DOHH2 (cell line): ENCODE results near the gene SMARCC1.

ENCODE experiments used
- EZH2phosphoT487 ChIP-seq: fragments of 200-600 bp; sonication (generic); IDR thresholded peaks from 2 replicates; pipeline ENCODE4 v1.6.1; 2017; ENCODE audit warnings: borderline replicate concordance, mild to moderate bottlenecking, antibody characterized with exemption, low read length, moderate library complexity, mixed read lengths
- TF ChIP-seq, protein P1 (sequence below): fragments of 200-600 bp; sonication (generic); IDR thresholded peaks from one replicate; pipeline ENCODE4 v1.5.1; 2014; ENCODE audit warnings: antibody characterized with exemption, mild to moderate bottlenecking, low read depth, low read length; ENCODE audit not compliant: poor library complexity, severe bottlenecking

DNA sequence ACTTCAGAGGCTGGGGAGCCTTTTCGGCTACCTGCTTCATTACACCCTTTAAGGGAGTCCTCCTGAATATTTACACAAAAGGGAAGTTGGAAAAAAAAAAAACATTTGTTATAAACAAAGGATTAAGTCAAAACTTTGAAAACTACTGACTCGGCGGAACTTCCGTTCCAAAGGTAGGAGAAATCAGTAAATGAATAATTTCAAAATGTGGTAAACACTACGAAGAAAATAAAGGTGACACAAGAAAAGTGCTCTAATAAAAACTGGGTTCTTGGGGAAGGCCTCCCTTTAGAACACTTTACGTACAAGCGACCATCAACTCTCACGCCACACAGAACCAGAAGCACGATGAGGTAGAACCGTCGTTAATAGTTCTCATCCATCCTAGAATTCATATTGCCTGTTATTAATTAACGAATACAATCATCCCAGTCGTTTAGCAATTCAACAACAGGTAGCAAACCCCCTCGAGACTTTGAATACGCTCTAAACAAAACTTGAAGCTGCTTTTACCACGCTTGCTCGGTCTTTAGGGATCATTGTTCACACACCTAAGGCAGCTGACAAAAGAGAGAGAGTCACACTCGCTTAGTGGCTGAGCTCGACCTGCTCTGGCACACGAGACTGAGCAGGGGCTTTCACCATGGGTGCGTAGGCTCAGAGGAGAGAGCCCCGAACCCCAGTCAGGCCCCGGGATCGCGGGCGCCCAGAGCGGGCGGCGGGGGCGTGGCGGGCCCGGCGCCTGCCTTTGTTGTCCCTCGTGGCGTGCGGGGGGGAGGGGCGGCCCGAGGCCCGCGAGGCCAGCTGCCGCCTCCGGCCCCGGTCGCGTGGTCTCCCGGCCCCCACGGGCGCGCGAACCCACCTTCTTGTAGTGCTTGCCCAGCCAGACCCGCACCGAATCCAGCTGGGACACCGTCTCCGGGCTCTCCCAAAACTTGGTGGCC lies 680 bp downstream of the SMARCC1 start:
- TF ChIP-seq, protein P1, sequence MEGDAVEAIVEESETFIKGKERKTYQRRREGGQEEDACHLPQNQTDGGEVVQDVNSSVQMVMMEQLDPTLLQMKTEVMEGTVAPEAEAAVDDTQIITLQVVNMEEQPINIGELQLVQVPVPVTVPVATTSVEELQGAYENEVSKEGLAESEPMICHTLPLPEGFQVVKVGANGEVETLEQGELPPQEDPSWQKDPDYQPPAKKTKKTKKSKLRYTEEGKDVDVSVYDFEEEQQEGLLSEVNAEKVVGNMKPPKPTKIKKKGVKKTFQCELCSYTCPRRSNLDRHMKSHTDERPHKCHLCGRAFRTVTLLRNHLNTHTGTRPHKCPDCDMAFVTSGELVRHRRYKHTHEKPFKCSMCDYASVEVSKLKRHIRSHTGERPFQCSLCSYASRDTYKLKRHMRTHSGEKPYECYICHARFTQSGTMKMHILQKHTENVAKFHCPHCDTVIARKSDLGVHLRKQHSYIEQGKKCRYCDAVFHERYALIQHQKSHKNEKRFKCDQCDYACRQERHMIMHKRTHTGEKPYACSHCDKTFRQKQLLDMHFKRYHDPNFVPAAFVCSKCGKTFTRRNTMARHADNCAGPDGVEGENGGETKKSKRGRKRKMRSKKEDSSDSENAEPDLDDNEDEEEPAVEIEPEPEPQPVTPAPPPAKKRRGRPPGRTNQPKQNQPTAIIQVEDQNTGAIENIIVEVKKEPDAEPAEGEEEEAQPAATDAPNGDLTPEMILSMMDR, result no peak
- TF ChIP-seq EZH2phosphoT487, result no peak
